Embryonic facial prominence (tissue), 1 donor: ENCODE data around the gene BBC3.
A peak's percentile ranks its signal among the peaks of the same experiment; 100 is the strongest.

Experiments
- DNase-seq: peaks from one replicate; pipeline ENCODE4 v3.0.0-alpha.2; 2016; ENCODE audit errors: extremely low spot score

The BBC3 gene

GRCh38 chr19:47231215-47232054, 436 bp upstream of the BBC3 start:
- DNase-seq: no peak

- DNase-seq: no peak
Observed at GRCh38 chr19:47230054-47230920, 712 bp downstream of the BBC3 start.

- no peak for DNase-seq
Observed at GRCh38 chr19:47229676-47230053, 1.3 kb downstream of the BBC3 start.

GRCh38 chr19:47228937-47229675, 1.9 kb downstream of the BBC3 start:
- DNase-seq: no peak

GRCh38 chr19:47228168-47228936, 2.6 kb downstream of the BBC3 start:
- no peak for DNase-seq

GRCh38 chr19:47227352-47228167, 3.4 kb downstream of the BBC3 start:
- no peak for DNase-seq

GRCh38 chr19:47226426-47227351, 4.3 kb downstream of the BBC3 start:
- no peak for DNase-seq

GRCh38 chr19:47225746-47226425, 5.1 kb downstream of the BBC3 start:
- peak; percentile 84 for DNase-seq

- DNase-seq: no peak
Observed at GRCh38 chr19:47221890-47222289, 9.1 kb downstream of the BBC3 start.

GRCh38 chr19:47221080-47221841, 9.7 kb downstream of the BBC3 start:
- no peak for DNase-seq

- DNase-seq: no peak
Observed at GRCh38 chr19:47215581-47215980, 15.4 kb downstream of the BBC3 start.

GRCh38 chr19:47210689-47211316, 20.2 kb downstream of the BBC3 start:
- no peak for DNase-seq

GRCh38 chr19:47210180-47210490, 20.9 kb downstream of the BBC3 start:
- DNase-seq: no peak

- no peak for DNase-seq
Observed at GRCh38 chr19:47209319-47210179, 21.4 kb downstream of the BBC3 start.

GRCh38 chr19:47203254-47203653, 27.7 kb downstream of the BBC3 start:
- DNase-seq: no peak

- no peak for DNase-seq
Observed at GRCh38 chr19:47200530-47200929, 30.5 kb downstream of the BBC3 start.

- no peak for DNase-seq
Observed at GRCh38 chr19:47197141-47197540, 33.9 kb downstream of the BBC3 start.
